Uterus (tissue), 4 donors: Measurements from ENCODE around the gene PTPRN2. TPM values are rescaled to one million over a fixed set of nuclear protein-coding genes. Genes with fewer than 3 reads are reported as not detected.

Experiments used
- DNase-seq, 2 donors: peaks; one replicate each; pipeline ENCODE4 v3.0.0-alpha.2; 2019 to 2020
- H3K27ac ChIP-seq, 2 donors: fragments of 200-600 bp; sonication (generic); 1 replicate in 1 of 2; 2 replicates in 1 of 2; pipeline ENCODE4 v1.5.1; 2016 to 2018
- H3K27me3 ChIP-seq, 2 donors: fragments of 200-600 bp; sonication (generic); one replicate each; pipeline ENCODE4 v1.5.1; 2018 to 2019; ENCODE audit warnings: control low read depth in 1 of 2
- H3K36me3 ChIP-seq, 2 donors: fragments of 200-600 bp; sonication (generic); one replicate each; pipeline ENCODE4 v1.5.1; 2019; ENCODE audit warnings: control low read depth in 1 of 2
- H3K4me1 ChIP-seq, 2 donors: fragments of 200-600 bp; sonication (generic); one replicate each; pipeline ENCODE4 v1.5.1; 2018 to 2019; ENCODE audit warnings: control low read depth in 1 of 2
- H3K4me3 ChIP-seq, 2 donors: fragments of 200-600 bp; sonication (generic); 1 replicate in 1 of 2; 2 replicates in 1 of 2; pipeline ENCODE4 v1.5.1; 2018 to 2019; ENCODE audit warnings: mild to moderate bottlenecking in 1 of 2
- H3K9me3 ChIP-seq, 2 donors: fragments of 200-600 bp; sonication (generic); one replicate each; pipeline ENCODE4 v1.5.1; 2019; ENCODE audit warnings: control low read depth in 1 of 2
- POLR2A ChIP-seq, 2 donors: fragments of 450-650 bp; IDR thresholded peaks; one replicate each; pipeline ENCODE4 v1.6.1; 2016; ENCODE audit warnings: antibody characterized with exemption in 2 of 2, mild to moderate bottlenecking in 1 of 2, moderate library complexity in 1 of 2
- intact Hi-C: fragments of 100-400 bp; cut with DNase I; formaldehyde crosslinking; loops from one replicate; pipeline ENCODE4 v1.15.1; 2023; ENCODE audit warnings: low total_unique reads
- total RNA-seq, 4 donors: library from RNA; depleted of rRNA in 3 of 4; stranded (reverse); fragments of >200 nt in 3 of 4; gene quantifications; one replicate each; pipeline versions ENCODE4 v1.1.0 to v1.2.4, GENCODE V29; 2014 to 2023
- TF ChIP-seq, protein P1 (sequence below), 4 experiments: fragments of 200-600 bp in 2 of 4; fragments of 450-650 bp in 2 of 4; sonication (generic) in 2 of 4; IDR thresholded peaks; one replicate each; pipeline ENCODE4 v1.5.1; 2016 to 2019; ENCODE audit warnings: antibody characterized with exemption in 4 of 4, mild to moderate bottlenecking in 2 of 4, moderate library complexity in 1 of 4
- donor health status: DM: yes; HTN: yes; CAD: no.

Gene PTPRN2
- total RNA-seq, 4 donors from 2014 or later = 1.2 to 5.2 (median 2.3) TPM

DNA sequence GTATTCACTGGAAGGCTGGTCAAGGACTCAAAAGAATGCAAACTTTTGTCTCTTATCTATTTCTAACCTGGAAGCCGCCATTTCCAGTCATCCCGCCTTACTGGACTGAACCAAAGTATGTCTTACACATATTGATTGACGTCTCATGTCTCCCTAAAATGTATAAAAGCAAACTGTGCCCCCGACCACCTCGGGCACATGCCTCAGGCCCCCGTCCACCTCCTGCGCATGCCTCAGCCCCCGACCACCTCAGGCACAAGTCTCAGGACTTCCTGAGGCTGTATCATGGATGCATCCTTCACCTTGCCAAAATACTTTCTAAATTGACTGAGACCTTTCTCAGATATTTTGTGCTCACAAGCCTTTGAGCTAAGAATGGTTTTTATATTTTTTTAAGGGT is 148.6 kb downstream of the PTPRN2 start:
- Histone ChIP-seq H3K4me3 (no peak overlapping the region), H3K27ac (no peak overlapping the region), H3K4me1 (no peaks in the 10 kb centered on the region), H3K9me3 (no peaks in the 10 kb centered on the region), H3K27me3 (no peaks in the 10 kb centered on the region), H3K36me3 (no peaks in the 10 kb centered on the region)
- intact Hi-C loops = no loop called here
- no peak for DNase-seq
- TF ChIP-seq, protein P1, sequence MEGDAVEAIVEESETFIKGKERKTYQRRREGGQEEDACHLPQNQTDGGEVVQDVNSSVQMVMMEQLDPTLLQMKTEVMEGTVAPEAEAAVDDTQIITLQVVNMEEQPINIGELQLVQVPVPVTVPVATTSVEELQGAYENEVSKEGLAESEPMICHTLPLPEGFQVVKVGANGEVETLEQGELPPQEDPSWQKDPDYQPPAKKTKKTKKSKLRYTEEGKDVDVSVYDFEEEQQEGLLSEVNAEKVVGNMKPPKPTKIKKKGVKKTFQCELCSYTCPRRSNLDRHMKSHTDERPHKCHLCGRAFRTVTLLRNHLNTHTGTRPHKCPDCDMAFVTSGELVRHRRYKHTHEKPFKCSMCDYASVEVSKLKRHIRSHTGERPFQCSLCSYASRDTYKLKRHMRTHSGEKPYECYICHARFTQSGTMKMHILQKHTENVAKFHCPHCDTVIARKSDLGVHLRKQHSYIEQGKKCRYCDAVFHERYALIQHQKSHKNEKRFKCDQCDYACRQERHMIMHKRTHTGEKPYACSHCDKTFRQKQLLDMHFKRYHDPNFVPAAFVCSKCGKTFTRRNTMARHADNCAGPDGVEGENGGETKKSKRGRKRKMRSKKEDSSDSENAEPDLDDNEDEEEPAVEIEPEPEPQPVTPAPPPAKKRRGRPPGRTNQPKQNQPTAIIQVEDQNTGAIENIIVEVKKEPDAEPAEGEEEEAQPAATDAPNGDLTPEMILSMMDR (IDR thresholded peaks at IDR 0.05) = no peak
- no peak for TF ChIP-seq POLR2A (IDR thresholded peaks at IDR 0.05)

DNA sequence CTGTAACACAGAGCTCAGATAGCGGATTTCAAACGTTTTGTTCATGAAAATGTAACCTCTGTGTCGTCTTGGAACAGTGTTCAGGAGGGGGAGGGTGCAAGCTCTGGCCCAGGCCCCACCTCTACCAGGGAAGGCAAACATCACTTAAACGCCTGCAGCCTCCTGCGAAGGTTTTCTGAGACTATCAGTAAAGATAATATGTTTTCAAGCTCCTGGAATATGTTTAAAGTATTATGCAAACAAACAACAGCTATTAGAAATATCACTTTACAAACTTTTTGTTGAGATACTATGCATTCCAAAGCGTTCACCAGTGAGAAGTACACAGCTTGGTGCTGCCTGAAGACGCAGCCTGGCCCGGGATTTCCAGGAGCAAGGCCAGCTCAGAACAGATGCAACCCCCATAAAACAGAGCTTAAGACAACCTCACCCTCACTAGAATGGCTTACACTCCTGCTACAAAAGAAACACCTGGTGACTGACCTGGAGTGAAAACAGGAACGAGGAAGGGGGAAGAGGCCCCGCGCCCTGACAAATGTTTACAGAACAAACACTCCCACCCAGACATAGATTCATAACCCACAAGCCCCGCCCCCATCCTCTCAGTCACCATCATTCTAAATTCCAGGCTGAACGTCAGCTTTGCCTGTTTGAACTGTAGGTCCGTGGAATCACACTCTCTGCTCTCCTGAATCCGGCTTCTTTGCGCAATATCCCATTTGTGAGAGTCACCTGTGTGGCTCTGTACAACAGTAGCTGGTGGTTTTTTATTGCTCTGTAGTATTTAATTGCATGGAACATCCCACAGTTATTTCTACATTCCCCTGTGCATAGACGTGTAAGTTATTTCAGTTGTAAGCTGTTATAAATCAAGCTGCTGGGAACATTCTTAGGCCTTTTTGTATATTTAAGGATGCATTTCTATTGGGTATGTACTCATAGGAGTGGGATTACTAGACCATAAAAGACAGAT is 155.0 kb downstream of the PTPRN2 start:
- Histone ChIP-seq H3K4me3 (no peak overlapping the region), H3K36me3 (no peaks in the 10 kb centered on the region), H3K9me3 (no peaks in the 10 kb centered on the region), H3K27ac (peak overlapping the region; percentile 49 to 65), H3K4me1 (no peaks in the 10 kb centered on the region), H3K27me3 (no peaks in the 10 kb centered on the region)
- no peak for TF ChIP-seq POLR2A (IDR thresholded peaks at IDR 0.05)
- TF ChIP-seq, protein P1 (IDR thresholded peaks at IDR 0.05) = no peak
- intact Hi-C loops = no loop called here
- peak in 1 of 2 donors; percentile 28 for DNase-seq

DNA sequence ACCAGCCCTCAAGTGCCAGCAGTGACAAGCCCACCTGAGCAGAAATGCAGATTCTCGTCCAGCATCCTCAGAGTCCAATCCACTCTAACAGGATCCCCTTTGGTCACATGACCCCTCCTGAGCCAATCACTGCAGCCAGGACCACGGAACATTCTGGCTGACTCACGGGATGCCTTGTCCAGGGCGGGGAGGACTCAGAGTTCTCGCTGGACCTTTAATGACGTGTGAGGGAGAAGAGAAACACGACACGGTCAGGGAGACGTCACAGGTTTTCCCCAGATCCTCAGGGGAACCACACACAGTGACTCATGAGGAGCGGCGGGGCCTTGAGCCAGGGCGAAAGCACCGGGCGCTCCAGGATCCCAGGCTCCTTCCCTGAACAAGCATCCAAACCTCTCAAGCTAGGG is 155.7 kb downstream of the PTPRN2 start:
- Histone ChIP-seq H3K4me1 (no peaks in the 10 kb centered on the region), H3K27ac (peak overlapping the region; percentile 49 to 65), H3K4me3 (no peak overlapping the region), H3K27me3 (no peaks in the 10 kb centered on the region), H3K36me3 (no peaks in the 10 kb centered on the region), H3K9me3 (no peaks in the 10 kb centered on the region)
- intact Hi-C loops = no loop called here
- DNase-seq = peak; percentile 72 to 73
- TF ChIP-seq, protein P1 (IDR thresholded peaks at IDR 0.05) = no peak
- peak in 1 of 2 donors; percentile 20 for TF ChIP-seq POLR2A (IDR thresholded peaks at IDR 0.05)

DNA sequence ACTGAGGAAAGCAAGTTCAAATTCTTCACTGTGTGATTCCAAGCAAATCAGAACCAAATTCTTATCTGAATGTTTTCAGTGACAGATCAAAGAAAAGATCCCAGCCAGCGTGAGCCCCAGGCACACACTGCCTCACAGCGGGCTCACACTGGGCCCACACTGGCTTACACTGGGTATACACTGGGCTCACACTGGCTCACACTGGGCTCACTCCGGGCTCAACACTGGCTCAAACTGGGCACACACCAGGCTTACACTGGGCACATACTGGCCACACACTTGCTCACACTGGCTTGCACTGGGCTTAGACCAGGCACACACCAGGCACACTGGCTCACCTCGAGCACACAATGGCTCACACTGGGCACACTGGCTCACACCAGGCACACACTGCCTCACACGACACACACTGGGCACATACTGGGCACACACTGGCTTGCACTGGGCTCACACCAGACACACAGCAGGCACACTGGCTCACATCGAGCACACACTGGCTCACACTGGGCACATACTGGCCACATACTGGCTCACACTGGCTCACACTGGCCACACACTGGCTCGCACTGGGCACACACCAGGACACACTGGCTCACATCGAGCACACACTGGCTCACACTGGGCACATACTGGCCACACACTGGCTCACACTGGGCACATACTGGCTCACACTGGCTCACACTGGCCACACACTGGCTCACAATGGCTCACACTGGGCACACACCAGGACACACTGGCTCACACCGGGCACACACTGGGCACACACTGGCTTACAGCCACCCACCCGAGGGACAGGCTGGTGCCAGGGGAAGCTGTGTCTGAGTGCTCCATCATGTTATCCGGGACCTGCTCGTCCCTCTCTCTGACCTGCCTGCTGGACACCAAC is 156.3 kb downstream of the PTPRN2 start:
- Histone ChIP-seq H3K27ac (peak overlapping the region in 1 of 2 donors; percentile 9), H3K36me3 (no peaks in the 10 kb centered on the region), H3K27me3 (no peaks in the 10 kb centered on the region), H3K4me1 (no peaks in the 10 kb centered on the region), H3K4me3 (no peak overlapping the region), H3K9me3 (no peaks in the 10 kb centered on the region)
- DNase-seq = no peak
- intact Hi-C loops = no loop called here
- TF ChIP-seq POLR2A (IDR thresholded peaks at IDR 0.05) = no peak
- TF ChIP-seq, protein P1 (IDR thresholded peaks at IDR 0.05) = no peak
